SU-DHL-6 (cell line): Measurements from ENCODE around the gene TRDN.

Experiments
- H2AFZ ChIP-seq: fragments of 200-600 bp; sonication (generic); 2 replicates; pipeline ENCODE4 v1.6.1; 2014; ENCODE audit warnings: low read depth, mild to moderate bottlenecking, moderate library complexity, mixed read lengths, antibody characterized with exemption, low read length; ENCODE audit not compliant: severe bottlenecking
- H3F3A ChIP-seq: fragments of 200-600 bp; shearing (Covaris generic); 2 replicates; pipeline ENCODE4 v1.6.0; 2016; ENCODE audit warnings: antibody characterized with exemption, mild to moderate bottlenecking; ENCODE audit not compliant: insufficient read depth
- H3K27ac ChIP-seq: fragments of 200-600 bp; sonication (generic); 2 replicates; pipeline ENCODE4 v1.5.1; 2016; ENCODE audit warnings: low read depth, mild to moderate bottlenecking, low read length, moderate library complexity, mixed read lengths
- H3K27me3 ChIP-seq: fragments of 200-600 bp; sonication (generic), shearing (Covaris generic); 2 replicates; pipeline ENCODE4 v1.6.0; 2014; ENCODE audit warnings: mild to moderate bottlenecking, low read length
- H3K36me3 ChIP-seq: fragments of 200-600 bp; sonication (generic); 2 replicates; pipeline ENCODE4 v1.6.1; 2014; ENCODE audit warnings: mild to moderate bottlenecking, low read length, mixed read lengths
- H3K4me2 ChIP-seq: fragments of 300-600, 200-600 bp; shearing (Covaris generic), sonication (generic); 2 replicates; pipeline ENCODE4 v1.6.0; 2014; ENCODE audit warnings: low read length, low read depth, mild to moderate bottlenecking; ENCODE audit not compliant: poor library complexity, severe bottlenecking
- H3K4me3 ChIP-seq: fragments of 200-600 bp; sonication (generic); 2 replicates; pipeline ENCODE4 v1.5.1; 2014; ENCODE audit warnings: antibody characterized with exemption, low read length, mild to moderate bottlenecking, mixed read lengths; ENCODE audit not compliant: insufficient read depth, poor library complexity, severe bottlenecking
- H3K79me2 ChIP-seq: fragments of 200-600 bp; sonication (generic); 2 replicates; pipeline ENCODE4 v1.6.1; 2014; ENCODE audit warnings: mild to moderate bottlenecking, low read length, moderate library complexity; ENCODE audit not compliant: insufficient read depth
- H3K9ac ChIP-seq: fragments of 200-600 bp; sonication (generic); 2 replicates; pipeline ENCODE4 v1.7.0; 2014; ENCODE audit warnings: mild to moderate bottlenecking, low read length
- H3K9me2 ChIP-seq: fragments of 200-600 bp; sonication (generic); replicated peaks from 2 replicates; pipeline ENCODE4 v1.6.1; 2014; ENCODE audit warnings: low read length; ENCODE audit not compliant: insufficient read depth
- H3K9me3 ChIP-seq: fragments of 200-600 bp; sonication (generic); 2 replicates; pipeline ENCODE4 v1.6.1; 2014; ENCODE audit warnings: low read length, mixed read lengths; ENCODE audit not compliant: insufficient read depth
- H4K20me1 ChIP-seq: fragments of 200-600 bp; sonication (generic); 2 replicates; pipeline ENCODE4 v1.6.1; 2014; ENCODE audit warnings: low read depth, mild to moderate bottlenecking, antibody characterized with exemption, low read length, moderate library complexity, mixed read lengths
- EZH2phosphoT487 ChIP-seq: fragments of 200-600 bp; sonication (generic), shearing (Covaris generic); conservative IDR thresholded peaks from 2 replicates; pipeline ENCODE4 v1.6.1; 2018; ENCODE audit warnings: mild to moderate bottlenecking, antibody characterized with exemption, low read length, moderate library complexity, mixed read lengths
- TF ChIP-seq, protein P1 (sequence below): fragments of 200-600 bp; sonication (generic); IDR thresholded peaks from one replicate; pipeline ENCODE4 v1.5.1; 2017; ENCODE audit warnings: antibody characterized with exemption, mild to moderate bottlenecking, low read length, moderate library complexity; ENCODE audit not compliant: insufficient read depth, poor library complexity, severe bottlenecking

TRDN gene

GRCh38 chr6:123295672-123296071 is 341.1 kb downstream of the TRDN start:
- Histone ChIP-seq H3K4me3 (no peak overlapping the region), H3K9me2 (no peaks in the 10 kb centered on the region), H3K9me3 (no peaks in the 10 kb centered on the region), H4K20me1 (no peaks in the 10 kb centered on the region), H2AFZ (no peak overlapping the region), H3K79me2 (no peaks in the 10 kb centered on the region), H3K4me2 (no peak overlapping the region), H3K27ac (no peak overlapping the region), H3K36me3 (no peaks in the 10 kb centered on the region), H3F3A (no peaks in the 10 kb centered on the region), H3K9ac (no peak overlapping the region), H3K27me3 (no peaks in the 10 kb centered on the region)
- TF ChIP-seq, protein P1, sequence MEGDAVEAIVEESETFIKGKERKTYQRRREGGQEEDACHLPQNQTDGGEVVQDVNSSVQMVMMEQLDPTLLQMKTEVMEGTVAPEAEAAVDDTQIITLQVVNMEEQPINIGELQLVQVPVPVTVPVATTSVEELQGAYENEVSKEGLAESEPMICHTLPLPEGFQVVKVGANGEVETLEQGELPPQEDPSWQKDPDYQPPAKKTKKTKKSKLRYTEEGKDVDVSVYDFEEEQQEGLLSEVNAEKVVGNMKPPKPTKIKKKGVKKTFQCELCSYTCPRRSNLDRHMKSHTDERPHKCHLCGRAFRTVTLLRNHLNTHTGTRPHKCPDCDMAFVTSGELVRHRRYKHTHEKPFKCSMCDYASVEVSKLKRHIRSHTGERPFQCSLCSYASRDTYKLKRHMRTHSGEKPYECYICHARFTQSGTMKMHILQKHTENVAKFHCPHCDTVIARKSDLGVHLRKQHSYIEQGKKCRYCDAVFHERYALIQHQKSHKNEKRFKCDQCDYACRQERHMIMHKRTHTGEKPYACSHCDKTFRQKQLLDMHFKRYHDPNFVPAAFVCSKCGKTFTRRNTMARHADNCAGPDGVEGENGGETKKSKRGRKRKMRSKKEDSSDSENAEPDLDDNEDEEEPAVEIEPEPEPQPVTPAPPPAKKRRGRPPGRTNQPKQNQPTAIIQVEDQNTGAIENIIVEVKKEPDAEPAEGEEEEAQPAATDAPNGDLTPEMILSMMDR, result no peak
- TF ChIP-seq EZH2phosphoT487, result no peak

DNA sequence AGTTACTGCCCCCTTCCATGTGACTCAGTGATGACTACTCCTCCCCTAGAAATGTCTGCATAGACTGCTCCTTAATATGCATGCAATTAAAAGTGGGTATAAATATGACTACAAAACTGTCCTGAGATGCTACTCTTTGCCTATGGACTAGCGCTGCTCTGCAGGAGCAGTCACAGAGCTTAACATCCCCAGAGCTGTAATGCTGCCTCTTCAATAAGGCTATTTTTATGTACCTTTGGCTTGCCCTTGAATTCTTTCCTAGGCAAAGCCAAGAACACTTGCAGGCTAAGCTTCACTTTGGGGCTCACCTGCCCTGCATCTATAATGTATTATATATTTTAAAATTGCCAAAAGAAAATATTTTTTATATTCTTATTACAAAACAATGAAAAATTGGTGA is 341.6 kb downstream of the TRDN start:
- Histone ChIP-seq H3K9ac (no peak overlapping the region), H3K9me2 (no peaks in the 10 kb centered on the region), H3K27ac (no peak overlapping the region), H3K36me3 (no peaks in the 10 kb centered on the region), H3K9me3 (no peaks in the 10 kb centered on the region), H3K4me3 (no peak overlapping the region), H3F3A (no peaks in the 10 kb centered on the region), H3K4me2 (no peak overlapping the region), H3K79me2 (no peaks in the 10 kb centered on the region), H3K27me3 (no peaks in the 10 kb centered on the region), H4K20me1 (no peaks in the 10 kb centered on the region), H2AFZ (no peak overlapping the region)
- TF ChIP-seq, protein P1, result no peak
- TF ChIP-seq EZH2phosphoT487, result no peak

DNA sequence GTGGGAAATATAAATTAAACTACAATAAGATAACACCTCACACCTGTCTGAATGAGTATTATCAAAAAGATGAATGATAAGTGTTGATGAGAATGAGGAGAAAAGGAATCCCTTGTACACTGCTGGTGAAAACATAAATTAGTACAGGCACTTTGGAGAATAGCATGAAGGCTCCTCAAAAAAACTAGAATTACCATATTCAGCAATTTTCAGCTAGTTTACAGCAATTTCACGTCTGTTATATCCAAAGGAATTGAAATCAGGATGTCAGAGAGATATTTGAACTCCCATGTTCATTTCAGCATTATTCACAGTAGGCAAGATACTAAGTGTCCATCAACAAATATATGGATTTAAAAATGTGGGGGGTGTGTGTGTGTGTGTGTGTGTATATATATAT is 348.1 kb downstream of the TRDN start:
- Histone ChIP-seq H3K4me3 (no peak overlapping the region), H3K27ac (no peak overlapping the region), H3K9me3 (no peaks in the 10 kb centered on the region), H3K27me3 (no peaks in the 10 kb centered on the region), H3K9ac (no peak overlapping the region), H3K4me2 (no peak overlapping the region), H3K36me3 (no peaks in the 10 kb centered on the region), H3F3A (no peaks in the 10 kb centered on the region), H4K20me1 (no peaks in the 10 kb centered on the region), H3K79me2 (no peaks in the 10 kb centered on the region), H2AFZ (no peak overlapping the region), H3K9me2 (no peaks in the 10 kb centered on the region)
- TF ChIP-seq EZH2phosphoT487, result no peak
- TF ChIP-seq, protein P1, result no peak

GRCh38 chr6:123276546-123276980 is 360.2 kb downstream of the TRDN start:
- no peak overlapping the region for H3K4me2 ChIP-seq
- H3K79me2 ChIP-seq, result no peaks in the 10 kb centered on the region
- H4K20me1 ChIP-seq, result no peaks in the 10 kb centered on the region
- H3K4me3 ChIP-seq, result no peak overlapping the region
- no peak overlapping the region for H2AFZ ChIP-seq
- TF ChIP-seq EZH2phosphoT487, result no peak
- H3K9ac ChIP-seq, result no peak overlapping the region
- H3K27me3 ChIP-seq, result no peaks in the 10 kb centered on the region
- no peaks in the 10 kb centered on the region for H3K9me3 ChIP-seq
- H3F3A ChIP-seq, result no peaks in the 10 kb centered on the region
- no peak overlapping the region for H3K27ac ChIP-seq
- H3K9me2 ChIP-seq, result no peaks in the 10 kb centered on the region
- no peaks in the 10 kb centered on the region for H3K36me3 ChIP-seq
